Kidney epithelial cell (primary cell): ENCODE measurements around the gene SLC25A17. TPM values are rescaled to one million over a fixed set of nuclear protein-coding genes. Genes with fewer than 3 reads are reported as not detected.
"Not testable (repeated sequence)": the region's sequence is repeated elsewhere in the genome, so short reads cannot be mapped to it uniquely, and the experiment has no call there.

Experiments
- DNase-seq: peaks from one replicate; pipeline ENCODE4 v3.0.0-alpha.2; 2010; ENCODE audit warnings: low read depth
- H3K27me3 ChIP-seq: 2 replicates; pipeline ENCODE4 v1.6.0; 2011; ENCODE audit warnings: low read length; ENCODE audit not compliant: control insufficient read depth, insufficient read depth
- H3K36me3 ChIP-seq: 2 replicates; pipeline ENCODE4 v1.5.1; 2011; ENCODE audit warnings: low read length; ENCODE audit not compliant: control insufficient read depth, insufficient read depth
- H3K4me3 ChIP-seq: 2 replicates; pipeline ENCODE4 v1.5.1; 2011; ENCODE audit warnings: low read depth, mild to moderate bottlenecking, control low read depth, low read length
- total RNA-seq: library from RNA; depleted of rRNA; stranded (reverse); fragments of >200 nt; gene quantifications from 2 replicates; pipeline ENCODE4 v1.2.3, GENCODE V29; 2015
- TF ChIP-seq, protein P1 (sequence below): IDR thresholded peaks from 2 replicates; pipeline ENCODE4 v1.5.1; 2011; ENCODE audit warnings: mild to moderate bottlenecking, moderate library complexity, low read length, control low read depth, inconsistent platforms; ENCODE audit not compliant: insufficient read depth, poor library complexity, severe bottlenecking

Gene SLC25A17
- total RNA-seq, 1 donor from 2014 or later: 21.6 TPM

DNA sequence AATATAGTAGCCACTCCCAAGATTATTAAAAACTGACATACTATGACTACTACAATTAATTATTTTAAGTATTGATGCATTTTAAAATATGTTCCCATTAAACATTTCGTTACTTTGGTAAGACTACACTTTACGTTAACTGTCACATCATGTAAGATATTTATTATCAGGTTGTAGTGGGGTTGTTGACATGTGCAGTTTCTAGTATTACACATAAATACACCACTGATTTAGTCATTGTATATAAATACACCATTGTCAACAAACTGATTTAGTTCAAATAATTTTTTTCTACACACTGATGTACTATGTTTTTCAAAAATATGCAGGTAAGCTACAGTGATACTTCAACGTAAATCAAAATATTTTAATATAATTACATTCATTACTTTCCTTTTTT is 25.8 kb upstream of the SLC25A17 start:
- Histone ChIP-seq H3K36me3 (no peaks in the 10 kb centered on the region), H3K4me3 (no peak overlapping the region), H3K27me3 (no peaks in the 10 kb centered on the region)
- TF ChIP-seq, protein P1, sequence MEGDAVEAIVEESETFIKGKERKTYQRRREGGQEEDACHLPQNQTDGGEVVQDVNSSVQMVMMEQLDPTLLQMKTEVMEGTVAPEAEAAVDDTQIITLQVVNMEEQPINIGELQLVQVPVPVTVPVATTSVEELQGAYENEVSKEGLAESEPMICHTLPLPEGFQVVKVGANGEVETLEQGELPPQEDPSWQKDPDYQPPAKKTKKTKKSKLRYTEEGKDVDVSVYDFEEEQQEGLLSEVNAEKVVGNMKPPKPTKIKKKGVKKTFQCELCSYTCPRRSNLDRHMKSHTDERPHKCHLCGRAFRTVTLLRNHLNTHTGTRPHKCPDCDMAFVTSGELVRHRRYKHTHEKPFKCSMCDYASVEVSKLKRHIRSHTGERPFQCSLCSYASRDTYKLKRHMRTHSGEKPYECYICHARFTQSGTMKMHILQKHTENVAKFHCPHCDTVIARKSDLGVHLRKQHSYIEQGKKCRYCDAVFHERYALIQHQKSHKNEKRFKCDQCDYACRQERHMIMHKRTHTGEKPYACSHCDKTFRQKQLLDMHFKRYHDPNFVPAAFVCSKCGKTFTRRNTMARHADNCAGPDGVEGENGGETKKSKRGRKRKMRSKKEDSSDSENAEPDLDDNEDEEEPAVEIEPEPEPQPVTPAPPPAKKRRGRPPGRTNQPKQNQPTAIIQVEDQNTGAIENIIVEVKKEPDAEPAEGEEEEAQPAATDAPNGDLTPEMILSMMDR: no peak
- no peak for DNase-seq

DNA sequence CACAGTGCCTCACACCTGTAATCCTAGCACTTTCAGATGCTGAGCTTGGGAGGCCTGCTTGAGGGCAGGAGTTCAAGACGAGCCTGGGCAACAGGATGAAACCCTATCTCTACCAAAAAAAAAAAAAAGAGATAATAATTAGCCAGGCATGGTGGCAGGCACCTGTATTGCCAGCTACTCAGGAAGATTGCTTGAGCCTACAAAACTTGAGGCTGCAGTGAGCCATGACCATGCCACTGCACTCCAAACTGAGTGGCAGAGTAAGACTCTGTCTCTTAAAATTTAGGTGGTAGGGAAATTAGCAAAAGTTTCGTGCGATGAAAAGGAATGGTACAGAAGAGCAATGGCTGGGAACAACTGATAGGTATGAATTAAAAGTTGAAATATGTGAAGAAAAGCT is 19.3 kb upstream of the SLC25A17 start:
- H3K27me3 ChIP-seq: no peaks in the 10 kb centered on the region
- no peak for DNase-seq
- no peak overlapping the region for H3K4me3 ChIP-seq
- TF ChIP-seq, protein P1: no peak
- no peaks in the 10 kb centered on the region for H3K36me3 ChIP-seq

GRCh38 chr22:40834619-40835018 is 15.5 kb upstream of the SLC25A17 start:
- TF ChIP-seq, protein P1: no peak
- H3K36me3 ChIP-seq: no peaks in the 10 kb centered on the region

GRCh38 chr22:40829131-40829530 is 10.0 kb upstream of the SLC25A17 start:
- TF ChIP-seq, protein P1: no peak
- Histone ChIP-seq H3K36me3 (no peaks in the 10 kb centered on the region), H3K4me3 (no peak overlapping the region), H3K27me3 (no peaks in the 10 kb centered on the region)
- no peak for DNase-seq

More at GRCh38 chr22:40834619-40835018, 15.5 kb upstream of the SLC25A17 start:
- no peak for DNase-seq
- Histone ChIP-seq H3K4me3 (no peak overlapping the region), H3K27me3 (no peaks in the 10 kb centered on the region)

- H3K27me3 ChIP-seq: no peaks in the 10 kb centered on the region
- H3K4me3 ChIP-seq: no peak overlapping the region
- TF ChIP-seq, protein P1: no peak
- DNase-seq: no peak
- no peaks in the 10 kb centered on the region for H3K36me3 ChIP-seq
These were observed 8.0 kb upstream of the SLC25A17 start for GRCh38 chr22:40826984-40827741.

GRCh38 chr22:40826292-40826691 is 7.1 kb upstream of the SLC25A17 start:
- H3K27me3 ChIP-seq, DNase-seq, H3K4me3 ChIP-seq, H3K36me3 ChIP-seq: not testable (repeated sequence)
